ENCODE measurements around the gene RRP12.

DNA sequence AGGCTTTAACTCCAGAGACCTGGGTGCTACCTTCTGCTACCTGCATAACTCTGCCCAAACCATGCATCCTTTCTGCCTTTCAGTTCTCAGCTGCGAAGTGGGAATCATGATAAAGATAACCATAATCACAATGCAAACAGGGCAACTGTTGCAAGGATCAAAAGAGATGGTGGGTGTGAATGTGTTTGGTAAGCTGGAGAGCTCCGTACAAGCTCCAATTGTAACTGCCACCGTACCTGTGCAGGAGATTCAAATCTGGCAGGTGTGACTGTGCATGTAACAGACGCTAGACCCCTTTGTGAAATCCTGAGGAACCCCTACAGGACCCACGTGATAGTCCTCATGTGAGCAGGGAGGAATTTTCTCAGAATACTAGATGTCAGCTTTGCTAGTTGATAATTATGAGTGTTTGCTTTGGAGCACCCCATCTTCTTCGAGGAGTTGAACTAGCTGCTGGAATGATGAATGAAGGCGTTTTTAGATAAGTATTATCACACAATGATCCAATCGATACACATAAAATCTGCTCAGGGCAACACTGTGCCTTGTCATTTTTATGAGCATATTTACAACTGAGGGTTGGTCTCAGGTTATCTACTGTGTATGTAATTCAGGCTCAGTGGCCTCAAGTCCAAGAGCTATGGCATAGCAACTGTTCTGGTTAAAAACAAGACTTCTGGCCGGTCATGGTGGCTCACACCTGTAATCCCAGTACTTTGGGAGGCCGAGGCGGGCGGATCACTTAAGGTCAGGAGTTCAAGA, 51.2 kb downstream of the RRP12 start:
- TF ChIP-seq POLR2AphosphoS5 (IDR thresholded peaks at IDR 0.05; ENCODE audit: low read depth, low read length) (no peak), POLR2A (IDR thresholded peaks at IDR 0.05; ENCODE audit: low read depth, low read length) (no peak)

All from GM12891 (cell line).